Ammon's horn (tissue), 1 donor: ENCODE data around the gene LSG1.

Experiments
- DNase-seq: peaks from one replicate; pipeline ENCODE4 v3.0.0-alpha.2; 2016; ENCODE audit warnings: low spot score

The LSG1 gene

DNA sequence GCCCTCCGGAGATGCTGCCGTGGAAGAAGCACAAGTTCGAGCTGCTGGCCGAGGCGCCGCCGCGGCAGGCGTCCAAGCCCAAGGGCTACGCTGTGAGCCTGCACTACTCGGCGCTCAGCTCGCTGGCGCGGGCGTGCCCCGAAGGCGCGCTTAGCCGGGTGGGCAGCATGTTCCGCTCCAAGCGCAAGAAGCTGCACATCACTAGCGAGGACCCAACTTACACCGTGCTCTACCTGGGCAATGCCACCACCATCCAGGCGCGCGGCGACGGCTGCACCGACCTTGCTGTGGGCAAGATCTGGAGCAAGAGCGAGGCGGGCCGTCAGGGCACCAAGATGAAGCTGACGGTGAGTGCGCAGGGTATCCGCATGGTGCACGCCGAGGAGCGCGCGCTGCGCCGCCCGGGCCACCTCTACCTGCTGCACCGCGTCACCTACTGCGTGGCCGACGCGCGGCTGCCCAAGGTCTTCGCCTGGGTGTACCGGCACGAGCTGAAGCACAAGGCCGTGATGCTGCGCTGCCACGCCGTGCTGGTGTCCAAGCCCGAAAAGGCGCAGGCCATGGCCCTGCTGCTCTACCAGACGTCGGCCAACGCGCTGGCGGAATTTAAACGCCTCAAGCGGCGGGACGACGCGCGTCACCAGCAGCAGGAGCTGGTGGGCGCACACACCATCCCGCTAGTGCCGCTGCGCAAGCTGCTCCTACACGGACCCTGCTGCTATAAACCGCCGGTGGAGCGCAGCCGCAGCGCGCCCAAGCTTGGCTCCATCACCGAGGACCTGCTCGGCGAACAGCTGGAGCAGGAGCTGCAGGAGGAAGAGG lies 15.0 kb upstream of the LSG1 start:
- DNase-seq, result peak; percentile 43

DNA sequence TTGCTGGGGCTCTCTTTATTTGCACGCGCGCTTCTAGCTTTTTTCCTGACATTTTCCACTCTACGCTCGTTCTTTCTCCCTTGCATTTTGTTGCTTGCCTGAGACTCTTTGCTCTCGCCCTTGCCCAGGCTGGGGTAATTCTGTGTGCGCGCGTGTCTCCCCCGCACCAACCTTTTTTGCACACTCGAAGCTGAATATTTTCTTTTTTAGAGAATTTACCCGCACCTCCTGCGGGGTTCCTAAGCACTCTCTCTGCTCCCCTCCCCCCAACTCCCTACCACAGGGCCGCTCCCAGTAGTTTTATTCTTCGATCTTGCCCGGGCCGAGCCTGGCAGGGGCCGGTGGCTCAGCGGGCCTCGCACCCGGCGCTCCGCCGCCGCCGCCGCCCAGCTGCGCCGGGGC lies 14.4 kb upstream of the LSG1 start:
- DNase-seq, result no peak

DNA sequence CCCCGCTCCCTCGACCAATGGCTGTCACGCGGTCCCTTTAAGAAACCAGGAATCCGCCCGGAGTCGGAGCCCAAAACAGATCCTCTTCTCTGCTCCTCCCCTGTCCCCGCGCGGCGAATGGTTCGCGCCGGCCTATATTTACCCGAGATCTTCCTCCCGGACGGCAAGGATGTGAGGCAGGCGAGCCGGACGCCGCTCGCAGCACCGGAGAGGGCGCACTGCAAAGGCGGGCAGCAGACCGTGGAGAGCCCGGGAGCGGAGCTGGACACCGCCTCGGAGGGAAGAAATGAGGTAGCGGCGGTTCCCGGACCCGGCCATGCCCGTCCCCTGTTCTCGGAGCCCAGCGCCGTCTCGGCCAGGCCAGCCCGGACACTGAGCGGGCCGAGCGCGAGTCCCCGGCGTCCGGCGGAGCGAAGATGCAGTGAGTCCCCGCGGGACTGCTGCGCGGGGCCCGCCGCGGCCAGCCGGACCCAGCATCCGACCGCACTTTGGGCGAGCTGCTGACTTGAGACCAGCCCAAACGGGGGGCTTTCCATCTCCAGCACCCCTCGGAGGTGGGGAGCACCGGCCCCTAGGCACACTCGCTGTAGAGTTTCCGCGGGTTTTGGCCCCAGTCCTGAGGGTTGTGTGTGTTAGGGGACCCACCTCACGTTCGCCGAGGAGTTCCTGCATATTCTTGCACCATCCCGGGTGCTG lies 13.9 kb upstream of the LSG1 start, which contains the start of gene FAM43A:
TSS of gene FAM43A (plus strand) at position 166 of the 696 bp plus-strand sequence. CDS start 944 bp downstream, outside the sequence.
- peak; percentile 91 for DNase-seq

DNA sequence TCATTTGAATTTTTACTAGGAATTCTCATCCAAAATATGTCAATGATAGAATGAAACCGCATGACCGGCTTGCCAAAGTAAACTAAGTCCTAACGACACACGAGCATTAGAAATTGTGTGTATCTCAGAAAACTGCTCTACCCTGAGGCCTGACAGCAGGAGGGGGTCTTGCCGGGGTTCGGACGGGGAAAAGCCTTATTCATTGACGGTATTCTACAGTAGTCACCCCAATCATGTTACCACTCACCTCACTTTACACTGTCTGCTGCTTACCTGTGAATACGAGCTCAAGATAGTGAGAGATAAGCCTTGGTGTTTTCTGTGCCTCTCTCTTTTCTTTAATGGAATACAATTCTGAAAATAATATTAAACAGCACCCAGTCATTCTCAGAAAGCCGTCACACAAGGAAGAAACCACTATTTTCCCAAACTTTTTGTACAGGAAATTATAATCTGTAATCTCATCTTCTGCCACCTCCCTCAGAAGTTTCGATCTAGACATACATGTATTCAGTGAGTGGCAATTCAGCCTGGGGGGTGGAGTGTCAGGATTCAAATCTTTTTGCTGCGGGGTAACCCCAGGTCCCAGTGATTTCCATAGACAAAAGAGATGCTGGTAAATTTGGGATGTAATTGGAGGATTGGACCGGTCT lies 13.2 kb upstream of the LSG1 start:
- DNase-seq, result no peak

DNA sequence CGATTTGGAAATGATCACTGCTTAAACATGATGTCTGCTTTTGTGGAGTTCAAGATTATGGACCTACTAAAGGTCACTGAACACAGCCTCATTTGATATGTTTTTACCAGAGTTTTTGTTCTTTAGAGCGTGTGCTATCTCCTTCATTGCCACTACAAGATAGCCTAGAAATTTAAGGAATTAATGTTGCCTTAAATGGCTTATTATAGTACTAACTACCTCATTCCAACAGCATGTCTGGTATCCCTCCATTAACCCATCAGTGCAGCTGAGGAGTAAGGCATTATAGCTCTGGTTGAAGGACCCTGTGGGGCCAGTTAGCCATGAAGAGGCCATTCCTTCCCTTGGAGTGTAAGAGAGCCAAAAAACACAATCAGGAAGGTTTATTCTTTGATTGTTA lies 11.4 kb upstream of the LSG1 start:
- DNase-seq, result no peak

DNA sequence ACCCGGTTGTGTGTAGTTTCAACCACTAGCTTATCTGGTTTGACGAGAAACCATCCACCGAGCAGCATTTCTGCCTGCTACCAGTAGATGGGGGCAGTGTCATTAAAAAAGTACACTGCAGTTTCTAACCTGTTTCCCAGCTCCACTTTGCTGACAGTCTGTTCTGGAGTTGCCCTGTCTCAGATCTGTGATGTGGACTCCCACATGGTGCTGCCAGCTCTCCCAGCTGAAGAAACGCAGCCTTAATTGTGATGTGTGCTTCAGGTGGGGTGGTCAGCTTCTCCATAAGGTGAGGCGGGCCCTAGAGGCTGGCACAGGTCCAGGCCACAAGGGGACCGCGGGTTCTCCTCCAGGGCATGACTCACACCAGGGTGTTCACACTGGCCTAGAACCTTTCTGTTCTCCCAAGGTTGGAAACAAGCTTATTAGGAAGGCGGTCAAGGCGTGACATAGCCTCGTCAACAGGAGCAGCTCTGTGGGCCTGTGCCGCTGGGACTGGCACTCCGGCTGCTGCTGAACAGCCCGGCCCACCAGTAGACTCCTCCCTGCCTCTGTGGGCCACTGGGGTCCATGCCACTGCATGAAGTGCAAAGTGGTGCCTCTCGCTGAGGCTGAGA lies 10.8 kb upstream of the LSG1 start:
- DNase-seq, result peak; percentile 91

DNA sequence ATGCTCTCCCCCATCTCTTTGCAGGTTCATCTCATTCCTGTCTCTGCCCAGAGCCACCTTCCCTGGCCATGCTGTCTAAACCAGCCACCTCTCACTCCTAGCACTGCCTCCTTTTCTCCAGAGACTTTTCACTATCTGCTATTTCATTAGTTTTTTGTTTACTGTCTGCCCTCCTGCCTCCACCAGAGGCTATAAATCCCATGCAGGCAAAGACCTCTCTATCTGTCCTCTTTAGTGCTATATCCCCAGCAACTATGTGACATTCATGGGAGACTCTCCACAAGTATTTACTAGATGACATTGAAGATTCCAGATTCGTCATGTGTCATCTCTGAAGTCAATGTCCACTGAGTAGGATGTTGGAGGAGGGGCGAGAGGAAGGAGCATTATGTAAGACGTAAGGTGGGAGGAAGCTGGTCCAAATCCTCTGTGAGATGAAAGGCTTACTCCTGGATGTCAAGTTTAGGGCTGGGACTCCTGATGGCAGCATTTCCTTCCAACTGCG lies 10.2 kb upstream of the LSG1 start:
- no peak for DNase-seq

DNA sequence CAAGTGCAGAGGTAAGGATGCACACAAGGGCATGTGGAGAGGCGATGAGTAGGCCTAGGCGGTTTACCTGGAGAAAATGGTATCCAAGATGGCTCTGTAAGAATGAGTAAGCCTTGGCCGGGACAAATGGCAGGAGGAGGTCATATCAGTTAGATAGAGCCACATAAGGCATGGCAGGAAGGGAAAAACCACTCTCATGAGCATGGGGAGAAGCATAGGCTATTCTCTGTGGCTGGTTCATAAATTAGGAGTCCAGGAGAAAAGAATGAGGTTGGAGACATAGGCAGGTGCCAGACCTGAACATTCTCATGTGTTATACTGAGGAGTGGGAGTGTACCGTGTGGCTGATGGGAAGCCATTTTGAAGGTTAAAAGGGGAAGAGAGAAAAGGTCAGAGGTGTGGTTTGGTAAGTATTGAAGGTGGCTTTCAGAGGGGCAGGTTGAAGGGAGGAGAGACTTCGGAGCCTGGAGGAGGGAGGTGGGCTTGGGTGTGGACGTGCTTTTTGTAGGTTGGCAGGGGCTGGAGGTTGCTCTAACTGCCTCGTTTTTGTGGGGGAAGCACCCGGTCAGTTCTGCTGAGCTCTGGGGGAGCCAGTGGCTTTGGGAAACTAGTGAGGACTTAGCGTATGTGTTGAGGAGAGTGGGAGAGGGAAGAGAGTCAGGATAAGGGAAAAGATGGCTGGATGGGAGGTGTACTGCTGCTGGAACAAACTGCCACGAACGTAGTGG lies 9.1 kb upstream of the LSG1 start:
- no peak for DNase-seq

DNA sequence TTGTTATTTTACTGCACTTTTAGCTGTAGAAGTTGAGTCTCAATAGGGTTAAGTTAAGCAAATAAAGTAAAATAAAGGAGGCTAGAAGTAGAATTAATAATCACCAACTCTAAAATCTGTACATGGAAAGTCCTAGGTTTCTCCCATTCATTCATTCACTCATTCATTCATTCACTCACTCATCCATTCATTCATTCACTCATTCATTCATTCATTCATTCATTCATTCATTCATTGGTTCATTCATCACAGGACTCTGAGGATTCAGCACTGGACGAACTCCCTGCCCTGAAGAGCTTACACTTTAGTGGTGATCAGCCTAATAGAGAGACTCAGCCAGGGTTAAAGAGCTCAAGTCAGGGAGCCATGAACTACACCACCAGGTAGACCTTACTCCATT lies 4.5 kb upstream of the LSG1 start:
- DNase-seq, result no peak

DNA sequence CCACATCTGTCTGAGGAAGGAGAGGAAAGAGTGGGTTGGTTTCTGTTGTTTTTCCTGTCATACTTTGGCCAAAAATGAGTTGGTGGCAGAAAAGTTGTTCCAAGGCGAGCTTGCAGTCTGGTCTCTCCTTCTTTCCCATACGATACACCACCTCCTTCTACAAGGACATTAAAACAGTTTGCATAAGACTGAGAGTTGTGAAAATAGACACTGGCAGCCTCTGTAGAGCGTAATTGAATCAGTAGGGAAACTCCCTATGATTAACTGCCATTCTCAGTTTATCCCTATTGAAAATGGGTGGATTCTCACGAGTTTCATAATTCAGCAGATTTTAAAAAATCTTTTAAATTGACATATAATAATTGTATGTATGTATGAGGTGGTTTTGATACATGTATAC lies 3.7 kb upstream of the LSG1 start:
- no peak for DNase-seq

DNA sequence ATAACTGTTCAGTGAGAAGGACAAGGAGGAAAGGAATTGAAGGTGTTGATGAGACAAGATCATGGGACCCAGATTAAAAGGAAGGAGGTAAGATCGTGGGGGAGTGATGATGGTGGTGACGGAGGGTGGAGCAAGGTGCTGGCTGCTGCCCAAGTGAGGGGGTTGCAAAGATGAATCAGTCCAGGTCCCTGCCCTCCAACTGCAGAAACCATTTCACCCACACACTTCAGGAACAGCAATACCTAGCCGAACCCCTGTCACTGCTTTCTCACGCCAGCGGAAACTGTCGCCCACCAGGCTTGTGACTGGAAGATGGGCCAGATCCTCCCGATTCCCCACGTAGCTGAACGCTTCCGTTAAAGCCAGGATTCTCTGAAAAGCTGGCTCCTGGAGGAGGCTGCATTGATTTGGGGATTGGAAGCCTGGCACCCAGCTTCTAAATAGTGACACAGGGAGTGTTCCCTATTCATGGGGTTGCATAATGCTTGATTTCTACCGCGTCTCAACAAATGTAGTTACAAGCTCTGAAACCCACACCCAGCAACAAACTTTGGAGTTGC lies 3.2 kb upstream of the LSG1 start:
- DNase-seq, result no peak

DNA sequence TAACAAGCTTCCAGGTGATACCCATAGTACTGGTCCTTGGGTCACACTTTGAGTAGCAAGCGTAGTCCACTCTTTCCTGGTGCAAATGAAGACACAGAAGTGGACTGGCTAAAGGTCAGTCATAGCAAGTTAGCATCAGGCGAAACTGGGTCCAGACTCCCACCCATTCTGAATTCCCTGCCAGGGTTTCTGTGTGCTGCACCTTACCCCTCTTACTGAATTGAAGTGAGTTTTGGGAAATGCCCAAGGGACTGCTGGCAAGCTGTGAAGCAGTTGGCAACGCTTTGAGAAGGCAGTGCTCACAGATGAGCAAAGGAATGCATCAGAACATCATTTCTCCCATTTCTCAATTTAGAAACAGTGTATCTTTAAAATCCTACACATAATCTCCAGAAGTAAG lies 1.8 kb upstream of the LSG1 start:
- DNase-seq, result no peak

DNA sequence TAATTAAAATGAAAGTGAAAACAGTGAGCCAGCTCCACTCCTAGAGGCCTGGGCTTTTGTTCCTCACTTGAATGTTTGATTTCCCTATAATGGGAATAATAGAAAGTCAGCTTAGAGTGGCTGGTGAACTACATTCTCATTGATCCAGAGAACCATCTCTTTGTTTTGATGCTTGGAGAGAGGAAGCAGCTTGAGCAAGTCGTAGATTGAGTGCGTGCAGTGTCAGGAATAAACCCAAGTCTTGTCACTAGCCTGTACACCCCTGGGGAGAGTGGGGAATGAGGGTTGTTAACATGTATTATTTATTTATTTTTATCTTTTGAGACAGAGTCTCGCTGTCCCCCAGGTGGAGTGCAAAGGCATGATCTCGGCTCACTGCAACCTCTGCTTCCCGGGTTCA lies 885 bp upstream of the LSG1 start:
- DNase-seq, result no peak

DNA sequence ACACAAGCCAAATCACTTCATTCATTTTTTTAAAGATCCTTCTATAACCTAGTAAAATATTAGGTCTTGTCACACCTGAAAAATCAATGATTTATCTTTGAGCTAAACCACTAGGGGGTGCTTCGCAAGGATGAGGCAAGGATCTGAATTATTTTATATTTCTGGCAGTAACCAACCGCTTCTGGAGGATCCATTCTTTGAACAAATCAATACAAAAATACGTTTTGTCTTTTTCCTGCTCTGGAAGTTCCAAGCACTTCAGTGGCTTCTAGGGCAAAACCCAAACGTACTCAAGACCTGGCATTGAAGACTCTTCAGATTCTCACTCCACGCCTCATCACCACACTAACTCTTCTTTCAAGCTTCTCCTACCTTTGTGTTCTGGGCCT lies 486 bp downstream of the LSG1 start:
- DNase-seq, result no peak

DNA sequence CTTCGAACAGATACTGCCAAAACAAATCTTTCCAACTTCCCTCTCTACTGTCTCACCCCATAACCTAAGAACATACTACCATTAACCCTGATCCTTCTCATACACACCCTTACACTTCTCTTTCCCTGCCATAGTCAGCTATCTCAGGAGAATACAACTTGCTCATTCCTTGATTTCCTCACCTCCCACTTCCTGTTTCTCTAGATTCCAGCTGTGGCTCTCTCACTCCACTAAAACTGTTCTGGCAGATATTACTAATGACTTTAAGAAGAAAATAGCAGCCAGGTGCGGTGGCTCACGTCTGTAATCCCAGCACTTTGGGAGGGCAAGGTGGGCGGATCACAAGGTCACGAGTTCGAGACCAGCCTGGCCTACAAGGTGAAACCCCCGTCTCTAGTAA lies 4.6 kb downstream of the LSG1 start:
- DNase-seq, result no peak

DNA sequence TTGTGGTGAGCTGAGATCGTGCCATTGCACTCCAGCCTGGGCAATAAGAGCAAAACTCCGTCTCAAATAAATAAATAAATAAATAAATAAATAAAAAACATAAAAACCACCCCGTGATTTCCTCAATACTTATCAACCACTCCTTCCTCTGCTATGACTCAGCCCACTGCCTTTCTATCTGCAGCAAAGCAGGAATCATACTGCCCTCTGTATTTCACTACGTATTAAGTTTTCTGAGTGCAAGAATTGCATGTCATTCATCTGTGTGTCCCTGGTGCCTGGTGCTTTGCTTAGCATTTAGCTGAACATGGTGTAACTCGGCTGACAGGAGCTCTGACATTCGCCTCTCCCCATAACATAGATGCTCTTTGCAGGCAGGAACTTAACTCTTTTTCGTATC lies 7.1 kb downstream of the LSG1 start:
- no peak for DNase-seq

DNA sequence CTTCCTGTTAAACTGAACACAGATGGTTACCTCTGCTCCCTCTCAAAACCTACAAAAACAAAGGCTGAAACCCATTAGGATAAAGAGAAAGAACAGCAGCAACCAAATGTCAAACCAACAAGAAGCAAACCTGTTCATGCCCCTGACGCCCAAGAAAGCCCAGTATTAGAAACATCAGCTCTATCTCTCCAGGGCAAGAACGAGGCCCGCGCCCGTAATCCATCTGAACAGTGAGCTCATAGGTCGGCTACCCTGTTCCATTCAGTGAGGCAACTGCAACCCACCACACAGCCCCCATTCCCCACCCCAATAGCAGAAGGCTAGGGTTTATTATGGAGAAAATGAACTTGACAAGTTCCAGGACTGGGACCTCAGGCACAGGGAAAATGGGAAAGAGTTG lies 10.0 kb downstream of the LSG1 start:
- no peak for DNase-seq

DNA sequence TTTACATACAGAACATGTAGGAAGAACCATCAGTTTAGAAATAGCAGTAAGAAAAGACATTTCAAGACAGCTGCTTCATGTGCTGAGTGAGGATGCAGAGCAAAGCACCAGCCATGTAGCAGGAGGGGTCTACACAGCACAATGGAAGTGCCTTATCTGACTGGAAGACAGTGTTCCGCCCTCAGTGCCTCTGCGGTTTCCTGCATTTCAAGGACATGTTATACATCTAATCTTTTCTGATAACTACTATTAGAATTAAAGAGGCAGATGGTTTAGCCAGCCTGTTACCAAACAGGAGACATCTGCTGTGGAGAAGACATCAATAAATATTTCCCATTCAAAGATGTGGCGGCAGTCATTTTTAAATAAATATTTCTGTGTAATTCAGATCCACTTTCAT lies 10.6 kb downstream of the LSG1 start:
- DNase-seq, result no peak

DNA sequence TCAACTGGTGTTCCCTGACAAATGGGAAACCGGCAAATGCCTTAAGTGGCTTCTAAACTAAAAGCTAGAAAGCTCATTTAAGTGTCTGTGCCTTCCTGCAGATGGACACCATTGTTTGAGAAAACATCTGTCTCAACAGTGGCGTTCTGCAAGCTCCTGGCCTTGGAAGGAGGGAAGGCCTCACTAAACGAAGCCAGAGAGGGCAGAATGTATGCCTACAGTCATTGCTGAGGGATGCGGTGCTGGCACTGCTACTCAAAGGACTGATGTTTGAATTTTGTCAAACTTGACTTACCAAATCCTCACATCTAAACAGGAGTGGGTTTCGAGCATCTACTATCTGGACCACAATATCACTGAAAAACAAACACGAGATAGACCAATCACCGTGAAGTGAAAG lies 12.2 kb downstream of the LSG1 start:
- DNase-seq, result no peak

DNA sequence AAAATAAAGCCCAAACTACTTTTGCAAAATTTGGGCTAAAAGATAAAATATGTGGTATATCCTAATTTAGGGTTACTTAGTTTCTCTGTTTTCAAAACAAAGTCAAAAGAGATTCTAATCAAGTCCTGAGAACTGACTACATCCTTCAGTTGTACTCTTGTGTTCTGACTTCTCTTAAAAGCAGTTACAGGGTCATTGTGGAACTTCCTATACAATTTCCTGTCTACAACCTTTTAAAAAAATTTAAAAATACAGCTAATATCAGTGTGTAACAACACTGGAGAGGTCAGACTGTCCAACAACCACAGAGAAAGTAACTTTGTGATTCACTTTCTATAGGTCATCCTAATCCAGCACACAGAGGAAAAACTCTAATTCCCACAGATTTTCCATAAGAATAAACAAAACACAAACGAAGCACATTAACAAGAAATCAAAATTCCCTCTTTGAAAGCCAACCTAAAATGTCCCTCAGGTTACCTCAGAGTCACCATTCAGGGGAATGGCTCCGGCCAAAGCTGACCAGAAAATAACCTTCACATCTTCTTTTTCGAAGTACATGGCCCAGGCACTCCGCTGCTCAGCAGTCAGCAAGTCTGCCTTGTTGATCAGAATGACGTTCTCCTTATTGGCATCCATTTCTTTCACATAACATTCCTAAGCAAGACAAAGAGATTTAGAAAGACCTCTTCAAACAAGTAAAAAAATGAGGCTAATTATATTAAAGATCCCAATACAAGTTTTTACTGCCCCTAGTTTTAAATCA lies 13.3 kb downstream of the LSG1 start:
- no peak for DNase-seq

DNA sequence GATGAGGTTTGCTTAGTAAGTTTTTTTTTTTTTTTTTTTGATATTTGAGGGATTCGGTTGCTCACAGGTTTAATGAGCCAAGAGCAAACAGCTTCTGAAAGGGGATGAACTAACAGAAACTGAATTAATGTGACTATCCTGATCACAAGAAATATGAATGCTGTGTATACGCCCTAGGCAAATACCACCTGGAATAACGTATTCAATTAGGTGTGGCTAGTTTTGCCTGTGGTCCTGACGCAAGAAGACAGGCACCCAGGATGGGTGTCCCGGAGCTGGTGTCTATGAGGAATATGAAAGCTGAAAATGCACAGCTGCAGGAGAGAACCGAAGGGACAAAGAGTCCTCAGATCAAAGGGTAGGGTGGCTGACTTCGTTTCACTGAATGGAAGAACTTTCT lies 14.6 kb downstream of the LSG1 start:
- DNase-seq, result no peak
